DLD1 (cell line): ENCODE data around the gene GRID1.
"Not testable (repeated sequence)": the region's sequence is repeated elsewhere in the genome, so short reads cannot be mapped to it uniquely, and the experiment has no call there.

Source experiments
- in situ Hi-C: cut with HindIII; loops from 2 replicates; pipeline ENCODE4 v1.10.0; 2017; ENCODE audit warnings: low sequenced_read_pairs

The GRID1 gene

GRCh38 chr10:85978566-85979358 is 387.8 kb downstream of the GRID1 start:
- in situ Hi-C loops: no loop called here

GRCh38 chr10:85977642-85978041 is 389.0 kb downstream of the GRID1 start:
- in situ Hi-C loops: no loop called here

- in situ Hi-C loops: no loop called here
These were observed 390.3 kb downstream of the GRID1 start for GRCh38 chr10:85976267-85976793.

DNA sequence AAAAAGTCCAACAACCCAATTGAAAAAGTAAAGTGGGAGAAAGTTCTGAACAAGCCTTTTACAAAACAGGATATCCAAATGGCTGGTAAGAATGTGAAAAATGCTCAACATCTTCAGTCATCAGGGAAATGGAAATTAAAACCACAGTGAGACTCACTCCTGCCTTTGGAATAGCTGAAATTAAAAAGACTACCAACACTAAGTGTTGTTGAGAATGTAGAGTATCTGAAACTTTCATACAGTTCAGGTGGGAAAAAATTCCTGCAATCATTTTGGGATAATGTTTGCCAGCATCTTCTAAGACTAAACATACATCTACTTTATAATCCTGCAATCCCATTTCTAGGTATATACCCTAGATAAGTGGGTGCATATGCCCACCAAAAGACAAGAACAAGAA is 395.1 kb downstream of the GRID1 start:
- in situ Hi-C loops: no loop called here

DNA sequence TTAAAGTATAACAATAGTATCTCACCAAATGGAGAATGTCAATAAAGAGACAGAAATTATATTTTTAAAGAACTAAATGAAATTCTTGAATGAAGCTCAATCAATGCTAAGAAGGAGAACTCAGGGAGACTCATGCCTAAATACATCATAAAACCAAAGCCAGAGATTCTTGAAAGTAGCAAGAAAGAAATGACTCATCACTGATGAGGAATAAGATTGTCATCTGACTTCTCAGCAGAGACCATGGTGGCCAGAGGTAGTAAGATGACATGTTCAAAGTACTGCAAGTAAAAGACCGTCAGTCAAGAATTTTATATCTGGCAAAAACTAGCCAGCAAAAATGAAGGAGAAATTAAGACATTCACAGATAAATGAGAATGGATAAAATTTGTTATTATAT is 399.0 kb downstream of the GRID1 start:
- in situ Hi-C loops: no loop called here

GRCh38 chr10:85961479-85962067 is 405.0 kb downstream of the GRID1 start:
- in situ Hi-C loops: no loop called here

GRCh38 chr10:85961073-85961472 is 405.5 kb downstream of the GRID1 start:
- in situ Hi-C loops: no loop called here

- in situ Hi-C loops: no loop called here
These were observed 407.4 kb downstream of the GRID1 start for GRCh38 chr10:85959239-85959638.

- in situ Hi-C loops: no loop called here
These were observed 415.7 kb downstream of the GRID1 start for GRCh38 chr10:85950921-85951320.

GRCh38 chr10:85946713-85947326 is 419.8 kb downstream of the GRID1 start:
- in situ Hi-C loops: no loop called here

DNA sequence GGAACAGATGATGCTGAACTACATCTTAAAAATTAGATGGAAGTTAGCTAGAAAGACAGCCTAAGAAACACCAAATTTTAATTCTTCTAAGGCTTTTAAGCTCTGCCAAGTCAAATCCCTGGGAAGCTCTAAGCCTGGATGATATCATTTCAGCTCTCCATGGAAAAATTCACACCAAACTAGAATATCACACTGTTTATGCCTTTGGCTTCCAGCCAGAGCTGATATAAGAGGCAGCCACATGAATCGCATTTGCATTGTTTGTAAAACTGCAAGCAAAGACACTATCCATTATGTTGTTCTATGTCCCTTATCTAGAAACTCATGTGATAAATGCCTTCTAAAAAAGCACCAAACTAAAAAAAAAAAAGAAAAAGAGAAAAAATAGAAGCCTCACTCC is 430.4 kb downstream of the GRID1 start:
- in situ Hi-C loops: no loop called here

DNA sequence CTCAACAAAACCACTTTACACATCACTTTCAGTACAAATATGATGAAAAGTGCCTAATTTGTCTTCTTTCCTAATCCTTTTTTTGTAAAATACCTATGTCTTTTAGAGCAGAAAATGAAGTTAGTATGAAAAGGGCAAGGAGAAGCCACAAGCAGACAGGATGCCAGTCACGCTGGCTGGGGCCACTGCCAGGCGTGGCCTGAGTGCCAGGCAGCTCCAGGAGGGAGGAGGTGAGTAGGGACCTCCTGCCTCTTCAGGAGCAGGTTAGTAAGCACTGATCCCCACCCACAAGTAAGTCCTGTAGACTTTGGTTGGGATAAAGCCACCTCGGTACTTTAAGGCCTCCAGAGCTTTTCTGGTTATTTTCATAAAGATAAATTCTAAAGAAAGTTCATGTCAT is 432.0 kb downstream of the GRID1 start:
- in situ Hi-C loops: no loop called here

DNA sequence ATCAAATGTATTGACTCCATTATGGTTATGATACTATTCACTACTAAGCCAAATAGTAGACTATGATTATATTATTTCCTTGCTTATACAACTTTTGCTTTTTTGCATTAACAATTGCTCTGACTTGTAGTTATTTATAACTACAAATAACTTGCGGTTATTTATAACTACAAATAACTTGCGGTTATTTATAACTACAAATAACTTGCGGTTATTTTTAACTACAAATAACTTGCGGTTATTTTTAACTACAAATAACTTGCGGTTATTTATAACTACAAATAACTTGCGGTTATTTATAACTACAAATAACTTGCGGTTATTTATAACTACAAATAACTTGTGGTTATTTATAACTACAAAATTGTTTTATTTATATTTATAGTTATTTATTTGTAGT is 436.6 kb downstream of the GRID1 start:
- in situ Hi-C loops: not testable (repeated sequence)

DNA sequence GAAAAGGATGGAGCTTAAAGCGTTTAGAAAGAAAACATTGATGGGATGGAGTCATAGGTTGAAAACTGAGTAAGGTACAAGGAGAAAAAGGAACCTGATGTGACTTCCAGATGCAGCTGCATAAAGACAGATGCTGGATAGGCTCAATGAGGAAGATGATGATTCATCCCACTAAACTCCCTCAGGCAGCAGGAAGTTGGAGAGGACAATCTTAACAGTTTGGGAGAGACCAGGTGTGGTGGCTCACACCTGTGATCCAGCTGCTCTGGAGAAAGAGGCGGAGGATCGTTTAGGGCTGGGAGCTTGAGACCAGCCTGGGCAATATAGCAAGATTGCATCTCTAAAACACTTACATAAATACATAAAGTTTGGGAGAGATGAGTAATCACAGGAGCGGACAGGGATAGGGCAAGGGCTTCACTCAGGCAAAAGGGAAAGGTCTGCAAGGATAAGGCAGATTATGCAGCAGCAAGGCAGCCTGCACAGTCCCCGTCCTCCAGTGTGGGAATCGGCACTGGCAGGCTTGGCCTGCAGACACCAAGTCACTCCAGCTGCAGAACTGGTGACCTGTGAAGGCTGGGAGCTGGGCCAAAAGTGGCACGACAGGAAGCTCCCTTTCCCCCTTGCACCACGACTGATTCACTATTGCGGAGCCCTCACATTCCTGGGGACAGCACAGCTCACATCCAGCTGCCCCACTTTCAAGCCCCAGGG is 438.5 kb downstream of the GRID1 start:
- in situ Hi-C loops: no loop called here

- in situ Hi-C loops: no loop called here
These were observed 439.6 kb downstream of the GRID1 start for GRCh38 chr10:85926986-85927385.

- in situ Hi-C loops: no loop called here
These were observed 440.5 kb downstream of the GRID1 start for GRCh38 chr10:85926136-85926535.

- in situ Hi-C loops: no loop called here
These were observed 441.3 kb downstream of the GRID1 start for GRCh38 chr10:85925201-85925750.

GRCh38 chr10:85924382-85925102 is 442.1 kb downstream of the GRID1 start:
- in situ Hi-C loops: no loop called here

- in situ Hi-C loops: no loop called here
These were observed 444.1 kb downstream of the GRID1 start for GRCh38 chr10:85922356-85923129.

DNA sequence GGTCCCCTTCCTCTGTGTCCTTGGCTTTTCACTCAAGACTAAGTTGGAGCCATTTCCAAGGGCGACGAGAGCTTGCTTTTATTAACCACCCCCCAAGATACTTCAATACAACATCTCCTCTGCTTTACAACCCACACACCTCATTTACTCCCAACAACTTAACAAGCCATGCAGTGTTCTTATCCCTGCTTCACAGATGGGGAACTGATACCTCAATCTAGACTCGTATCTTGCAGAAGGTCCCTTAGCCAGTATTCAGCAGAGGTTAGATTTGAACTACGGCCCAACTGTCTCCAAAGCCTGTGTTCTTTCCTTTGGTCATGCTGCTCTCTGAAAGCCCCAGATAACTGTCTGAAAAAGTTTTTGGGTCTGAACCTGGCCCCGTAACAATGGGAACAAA is 444.8 kb downstream of the GRID1 start:
- in situ Hi-C loops: no loop called here
